SK-N-MC (cell line): Measurements from ENCODE around the gene TCTN1.
"Not testable (repeated sequence)": the region's sequence is repeated elsewhere in the genome, so short reads cannot be mapped to it uniquely, and the experiment has no call there.

ENCODE experiments used
- DNase-seq: peaks from one replicate; pipeline ENCODE4 v3.0.0-alpha.2; 2011; ENCODE audit warnings: low read depth, low spot score
- H3K27ac ChIP-seq: fragments of 200-600 bp; sonication (generic); 2 replicates; pipeline ENCODE4 v1.5.1; 2016; ENCODE audit warnings: mixed run types
- H3K36me3 ChIP-seq: fragments of 200-600 bp; sonication (generic); 2 replicates; pipeline ENCODE4 v1.6.1; 2017; ENCODE audit warnings: antibody characterized with exemption, low read length, mixed read lengths; ENCODE audit not compliant: insufficient read depth
- H3K4me3 ChIP-seq: fragments of 200-600 bp; sonication (generic); 2 replicates; pipeline ENCODE4 v1.5.1; 2016
- H3K9ac ChIP-seq: fragments of 200-600 bp; sonication (generic); 2 replicates; pipeline ENCODE4 v1.8.0; 2017; ENCODE audit warnings: mixed run types, mixed read lengths; ENCODE audit not compliant: insufficient read length
- H3K9me3 ChIP-seq: fragments of 200-600 bp; sonication (generic); 2 replicates; pipeline ENCODE4 v1.6.1; 2017; ENCODE audit warnings: low read depth, mild to moderate bottlenecking, antibody characterized with exemption, low read length, moderate library complexity, mixed read lengths
- EZH2 ChIP-seq: fragments of 200-600 bp; sonication (generic); IDR thresholded peaks from one replicate; pipeline ENCODE4 v1.6.1; 2017; ENCODE audit warnings: antibody characterized with exemption
- FOXP2 ChIP-seq: optimal IDR thresholded peaks from 2 replicates; pipeline ENCODE3; 2011; ENCODE audit warnings: mild to moderate bottlenecking, moderate library complexity; ENCODE audit not compliant: insufficient read depth; ENCODE audit errors: extremely low read length, control extremely low read depth
- POLR2AphosphoS5 ChIP-seq: IDR thresholded peaks from 2 replicates; pipeline ENCODE4 v1.6.1; 2012; ENCODE audit warnings: mild to moderate bottlenecking, low read depth, low read length, borderline replicate concordance

TCTN1 gene

DNA sequence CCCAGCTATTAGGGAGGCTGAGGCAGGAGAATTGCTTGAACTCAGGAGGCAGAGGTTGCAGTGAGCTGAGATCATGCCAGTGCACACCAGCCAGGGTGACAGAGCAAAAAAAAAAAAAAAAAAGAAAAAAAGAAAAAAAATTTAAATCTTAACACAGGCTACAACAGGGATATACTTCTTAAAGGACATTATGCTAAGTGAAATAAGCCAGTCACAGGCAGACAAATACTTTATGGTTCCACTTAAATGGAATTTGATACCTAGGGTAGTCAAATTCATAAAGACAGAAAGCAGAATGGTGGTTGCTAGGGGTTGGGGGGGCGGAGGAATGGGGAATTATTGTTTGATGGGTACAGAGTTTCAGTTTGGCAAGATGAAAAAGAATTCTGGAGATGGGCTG is 16.0 kb upstream of the TCTN1 start:
- Histone ChIP-seq H3K4me3 (no peak overlapping the region), H3K27ac (no peak overlapping the region), H3K9ac (no peak overlapping the region), H3K9me3 (no peaks in the 10 kb centered on the region), H3K36me3 (no peaks in the 10 kb centered on the region)
- TF ChIP-seq POLR2AphosphoS5: no peak
- TF ChIP-seq EZH2: no peak
- no peak for TF ChIP-seq FOXP2
- DNase-seq: no peak

DNA sequence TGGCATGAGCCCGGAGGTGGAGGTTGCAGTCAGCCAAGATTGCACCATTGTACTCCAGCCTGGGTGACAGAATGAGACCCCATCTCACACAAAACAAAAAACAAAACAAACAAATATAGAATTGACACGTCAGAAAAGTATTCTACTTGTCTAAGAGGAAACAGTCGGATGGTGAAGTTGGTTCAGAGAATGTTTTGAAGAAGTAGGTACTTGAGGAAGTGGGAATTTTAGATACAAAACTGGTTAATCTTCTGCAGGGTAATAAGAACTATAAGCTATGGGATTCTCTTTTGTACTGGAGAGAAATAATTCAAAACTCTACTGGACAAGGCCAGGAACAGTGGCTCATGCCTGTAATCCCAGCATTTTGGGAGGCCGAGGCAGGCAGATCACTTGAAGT is 14.6 kb upstream of the TCTN1 start:
- no peaks in the 10 kb centered on the region for H3K36me3 ChIP-seq
- no peak overlapping the region for H3K27ac ChIP-seq
- H3K4me3 ChIP-seq: no peak overlapping the region
- DNase-seq: no peak
- H3K9ac ChIP-seq: no peak overlapping the region
- TF ChIP-seq POLR2AphosphoS5: no peak
- TF ChIP-seq EZH2: no peak
- no peak for TF ChIP-seq FOXP2
- H3K9me3 ChIP-seq: no peaks in the 10 kb centered on the region

DNA sequence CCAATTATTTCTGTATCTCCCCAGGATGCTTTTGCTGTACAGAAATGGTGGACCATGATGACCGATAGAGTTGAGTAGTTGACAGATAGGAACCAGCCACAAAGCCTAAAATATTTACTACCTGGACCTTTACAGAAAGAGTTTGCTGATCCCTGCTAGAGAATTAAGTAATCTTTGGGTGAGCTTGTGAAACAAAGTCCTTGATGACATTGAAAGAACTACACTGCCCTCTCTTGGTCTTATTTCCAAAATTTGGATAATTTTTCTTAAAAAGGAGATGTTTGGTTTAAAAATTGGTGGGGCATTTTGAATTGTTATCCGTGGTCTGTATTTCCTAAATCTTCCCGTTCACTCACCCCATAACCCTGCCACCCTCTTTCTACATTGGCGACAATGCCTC is 13.7 kb upstream of the TCTN1 start:
- Histone ChIP-seq H3K9me3 (no peaks in the 10 kb centered on the region), H3K9ac (no peak overlapping the region), H3K36me3 (no peaks in the 10 kb centered on the region), H3K4me3 (no peak overlapping the region), H3K27ac (no peak overlapping the region)
- peak; percentile 52 for DNase-seq
- no peak for TF ChIP-seq POLR2AphosphoS5
- no peak for TF ChIP-seq FOXP2
- no peak for TF ChIP-seq EZH2

DNA sequence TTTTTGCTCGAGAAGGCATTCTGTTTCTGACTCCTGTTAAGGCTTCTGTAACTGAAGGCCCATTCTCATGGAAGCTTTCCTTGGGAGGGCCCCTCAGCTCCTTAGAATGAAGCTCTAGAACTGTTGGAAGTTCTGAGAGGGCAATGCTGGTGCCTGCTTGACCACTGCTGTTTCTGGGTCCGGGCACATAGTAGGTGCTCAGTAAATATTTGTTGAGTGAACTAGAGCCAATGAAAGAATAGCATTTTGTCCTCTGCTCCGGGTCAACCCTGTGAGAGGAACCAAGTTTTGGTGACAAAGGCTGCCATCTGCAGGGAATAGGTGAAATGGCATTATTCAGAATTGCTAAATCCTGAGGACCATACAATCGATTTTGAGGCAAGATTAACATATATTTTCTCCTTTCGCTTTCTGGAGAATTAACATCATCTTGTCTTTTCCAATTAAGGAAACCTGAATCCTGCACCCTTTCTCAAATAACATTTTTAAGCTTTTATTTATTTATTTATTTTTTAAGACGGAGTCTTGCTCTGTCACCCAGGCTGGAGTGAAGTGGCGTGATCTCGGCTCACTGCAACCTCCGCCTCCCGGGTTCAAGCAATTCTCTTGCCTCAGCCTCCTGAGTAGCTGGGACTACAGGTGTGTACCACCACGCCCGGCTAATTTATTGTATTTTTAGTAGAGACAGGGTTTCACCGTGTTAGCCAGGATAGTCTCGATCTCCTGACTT is 11.7 kb upstream of the TCTN1 start:
- not testable (repeated sequence) for H3K4me3 ChIP-seq, H3K9me3 ChIP-seq, H3K27ac ChIP-seq, H3K36me3 ChIP-seq, DNase-seq, H3K9ac ChIP-seq

DNA sequence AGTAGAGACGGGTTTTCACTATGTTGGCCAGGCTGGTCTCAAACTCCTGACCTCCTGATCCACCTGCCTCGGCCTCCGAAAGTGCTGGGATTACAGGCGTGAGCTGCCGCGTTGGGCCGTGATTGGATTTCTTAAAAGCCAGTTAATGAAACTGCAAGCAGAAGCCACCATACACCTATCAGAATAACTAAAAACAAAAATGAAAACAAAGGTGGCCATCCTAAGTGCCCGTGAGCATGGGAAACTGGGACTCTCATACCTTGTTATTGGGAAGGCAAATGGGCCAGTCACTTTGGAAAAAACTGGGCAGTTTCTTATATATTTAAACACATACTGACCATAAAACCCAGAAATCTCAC is 7.7 kb upstream of the TCTN1 start:
- no peaks in the 10 kb centered on the region for H3K36me3 ChIP-seq
- no peaks in the 10 kb centered on the region for H3K9me3 ChIP-seq
- H3K9ac ChIP-seq: no peak overlapping the region
- no peak for TF ChIP-seq FOXP2
- no peak for TF ChIP-seq POLR2AphosphoS5
- TF ChIP-seq EZH2: no peak
- no peak overlapping the region for H3K27ac ChIP-seq
- DNase-seq: no peak
- no peak overlapping the region for H3K4me3 ChIP-seq

DNA sequence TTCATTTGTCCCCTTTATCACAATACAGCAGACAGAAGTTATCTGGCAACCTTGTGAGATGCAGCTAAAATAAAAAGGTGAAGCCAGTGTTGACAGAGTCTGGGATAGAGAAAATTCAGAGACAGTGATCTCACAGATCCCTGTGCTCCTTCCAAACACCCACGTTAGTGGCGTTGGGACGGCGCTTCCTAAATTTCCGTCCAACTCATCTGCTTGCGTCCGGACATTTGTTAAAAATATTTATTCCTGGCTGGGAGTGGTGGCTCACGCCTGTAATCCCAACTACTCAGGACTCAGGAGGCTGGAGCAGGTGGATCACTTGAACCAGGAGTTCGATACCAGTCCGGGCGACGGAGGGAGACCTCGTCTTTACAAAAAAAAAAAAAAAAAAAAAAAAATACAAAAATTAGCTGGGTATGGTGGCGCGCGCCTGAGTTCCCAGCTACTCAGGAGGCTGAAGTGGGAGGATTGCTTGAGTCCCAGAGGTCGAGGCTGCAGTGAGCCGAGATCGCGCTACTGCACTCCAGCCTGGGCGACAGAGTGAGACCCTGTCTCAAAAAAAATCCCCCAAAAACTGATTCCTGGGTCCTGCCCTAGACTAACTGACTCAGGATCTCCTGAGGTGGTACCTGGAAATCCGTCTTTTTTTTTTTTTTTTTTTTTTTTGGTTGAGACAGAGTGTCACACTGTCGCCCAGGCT is 708 bp upstream of the TCTN1 start:
- no peaks in the 10 kb centered on the region for H3K36me3 ChIP-seq
- no peak for TF ChIP-seq POLR2AphosphoS5
- TF ChIP-seq FOXP2: no peak
- TF ChIP-seq EZH2: no peak
- H3K9me3 ChIP-seq: no peaks in the 10 kb centered on the region
- no peak overlapping the region for H3K27ac ChIP-seq
- peak overlapping the region; percentile 68 for H3K9ac ChIP-seq
- H3K4me3 ChIP-seq: peak overlapping the region; percentile 84
- DNase-seq: no peak

DNA sequence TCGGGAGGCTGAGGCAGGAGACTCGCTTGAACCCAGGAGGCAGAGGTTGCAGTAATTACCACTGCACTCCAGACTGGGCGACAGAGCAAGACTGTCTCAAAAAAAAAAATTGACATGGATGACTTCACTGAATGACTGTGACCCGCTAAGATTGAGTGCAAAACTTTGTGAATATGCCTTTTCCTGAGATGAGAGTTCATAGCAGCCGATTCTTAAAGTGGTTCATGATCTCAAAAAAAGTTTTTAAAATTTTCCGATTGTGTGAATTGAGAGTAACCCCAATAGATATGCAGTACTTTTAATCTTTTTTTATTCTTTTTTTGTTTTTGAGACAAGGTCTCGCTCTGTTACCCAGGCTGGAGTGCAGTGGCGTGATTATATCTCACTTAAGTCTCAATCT is 1.2 kb downstream of the TCTN1 start:
- DNase-seq: no peak
- Histone ChIP-seq H3K27ac (no peak overlapping the region), H3K9ac (no peak overlapping the region), H3K36me3 (no peaks in the 10 kb centered on the region), H3K4me3 (no peak overlapping the region), H3K9me3 (no peaks in the 10 kb centered on the region)
- TF ChIP-seq EZH2 (no peak), POLR2AphosphoS5 (no peak)

DNA sequence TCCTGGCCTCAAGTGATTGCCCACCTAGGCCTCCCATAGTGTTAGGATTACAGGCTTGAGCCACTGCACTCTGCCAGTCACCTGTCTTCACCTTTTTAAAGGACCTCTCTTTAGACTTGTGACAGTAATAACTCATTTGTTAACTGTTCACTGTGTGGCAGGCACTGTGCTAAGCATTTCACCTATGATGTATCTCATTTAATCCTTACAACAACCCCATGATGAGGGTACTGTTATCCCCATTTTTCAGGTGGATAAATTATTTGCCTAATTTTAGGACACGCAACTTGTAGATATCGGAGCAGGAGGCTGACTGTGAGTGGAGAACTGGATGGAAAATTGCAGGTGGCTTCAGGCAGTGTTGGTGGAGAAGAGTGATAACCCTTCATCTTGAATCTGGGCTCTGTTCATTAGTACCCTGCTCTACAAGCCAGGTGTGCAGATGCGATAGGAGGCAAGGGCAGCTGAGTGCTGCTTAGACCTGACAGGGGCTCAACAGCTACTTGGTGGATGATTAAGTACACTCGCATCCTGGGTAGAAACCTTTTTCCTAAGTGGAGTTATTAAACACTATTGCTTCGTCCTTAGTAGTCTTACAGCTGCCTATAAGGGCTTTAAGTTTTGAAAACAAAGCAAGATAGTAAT is 2.7 kb downstream of the TCTN1 start:
- H3K36me3 ChIP-seq: no peaks in the 10 kb centered on the region
- no peaks in the 10 kb centered on the region for H3K9me3 ChIP-seq
- H3K9ac ChIP-seq: no peak overlapping the region
- H3K27ac ChIP-seq: no peak overlapping the region
- TF ChIP-seq EZH2 (no peak), POLR2AphosphoS5 (no peak), FOXP2 (no peak)
- no peak overlapping the region for H3K4me3 ChIP-seq
- no peak for DNase-seq
